Hepatic stellate cell (primary cell): ENCODE results near the gene CLN6.
"Not testable (repeated sequence)": the region's sequence is repeated elsewhere in the genome, so short reads cannot be mapped to it uniquely, and the experiment has no call there.

Experiments
- DNase-seq: peaks from one replicate; pipeline ENCODE4 v3.0.0; 2011; ENCODE audit warnings: low spot score

Gene CLN6

DNA sequence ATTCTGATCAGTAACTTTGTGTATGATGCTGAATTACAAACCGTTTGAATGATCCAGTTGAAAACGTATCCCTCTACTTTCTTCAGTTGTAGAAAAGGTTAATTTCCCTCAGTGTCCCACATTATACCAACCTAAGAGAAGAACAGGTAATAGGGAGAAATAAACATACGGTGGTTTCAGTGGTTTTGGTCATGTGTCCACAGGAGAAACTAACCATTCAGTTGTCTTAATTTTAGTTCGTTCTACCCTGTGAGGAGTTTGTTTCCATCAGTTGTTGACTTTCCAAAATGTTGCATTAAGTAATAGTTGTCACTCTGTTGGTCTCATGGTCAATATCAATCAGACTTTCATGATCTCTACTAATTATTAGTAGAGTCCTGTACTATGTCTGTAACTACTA, 39.5 kb downstream of the CLN6 start:
- DNase-seq, result no peak

DNA sequence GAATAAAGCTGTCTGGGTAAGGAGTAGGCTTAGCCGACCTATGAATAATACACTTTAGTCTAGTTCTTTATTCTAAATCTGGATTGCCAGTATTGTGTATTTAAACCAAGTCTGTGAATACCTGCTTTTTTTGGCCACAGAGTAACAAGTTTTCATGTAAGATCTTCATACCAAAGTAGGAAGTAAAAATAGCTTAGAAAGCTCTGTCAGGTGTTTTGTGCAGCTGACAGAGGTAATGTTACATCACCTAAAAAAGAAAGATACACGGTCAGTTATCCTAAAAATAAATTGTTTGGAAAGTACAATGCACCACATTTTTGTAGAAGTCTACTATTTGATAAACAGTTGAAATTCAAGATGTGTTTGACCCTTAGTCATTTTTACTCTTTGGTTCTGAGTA, 40.9 kb downstream of the CLN6 start:
- no peak for DNase-seq

DNA sequence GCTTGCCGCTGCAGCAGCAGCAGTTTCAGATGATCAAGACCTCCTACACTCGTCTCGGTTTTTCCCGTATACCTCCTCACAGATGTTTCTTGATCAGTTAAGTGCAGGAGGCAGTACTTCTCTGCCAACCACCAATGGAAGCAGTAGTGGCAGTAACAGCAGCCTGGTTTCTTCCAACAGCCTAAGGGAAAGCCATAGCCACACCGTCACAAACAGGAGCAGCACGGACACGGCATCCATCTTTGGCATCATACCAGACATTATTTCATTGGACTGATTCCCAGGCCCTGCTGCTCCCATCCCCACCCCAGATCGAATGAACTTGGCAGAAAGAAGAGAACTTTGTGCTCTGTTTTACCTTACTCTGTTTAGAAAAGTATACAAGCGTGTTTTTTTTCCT, 42.0 kb downstream of the CLN6 start:
- DNase-seq, result no peak

DNA sequence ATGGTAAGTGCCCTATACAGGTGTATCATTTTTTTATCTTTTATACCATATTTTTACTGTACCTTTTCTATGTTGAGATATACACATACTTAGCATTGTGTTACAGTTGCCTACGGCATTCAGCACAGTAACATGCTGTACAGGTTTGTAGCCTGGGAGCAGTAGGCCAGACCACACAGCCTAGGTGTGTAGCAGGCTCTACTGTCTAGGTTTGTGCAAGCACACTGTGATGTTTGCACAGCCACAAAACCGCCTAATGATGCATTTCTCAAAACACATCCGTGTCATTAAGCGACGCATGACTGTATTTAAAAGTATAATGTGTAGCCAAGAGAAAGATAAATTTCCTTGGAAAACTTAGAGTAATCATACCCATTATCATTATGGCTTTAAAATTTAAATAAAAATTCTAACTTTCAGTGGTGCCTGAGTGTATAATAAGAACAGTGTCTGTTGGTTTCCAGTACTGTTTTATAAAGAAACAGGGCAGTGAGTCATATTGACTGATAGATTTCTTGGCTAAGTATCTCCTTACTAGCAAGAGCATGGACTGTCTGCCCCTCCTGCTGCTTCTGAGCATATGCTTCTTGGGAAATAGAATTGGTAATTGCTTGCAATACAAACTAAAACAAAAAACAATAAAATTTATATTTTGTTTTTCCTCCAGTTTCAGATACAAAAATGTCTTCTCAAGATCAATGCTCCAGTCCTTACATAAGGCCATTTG, 42.7 kb downstream of the CLN6 start:
- no peak for DNase-seq

DNA sequence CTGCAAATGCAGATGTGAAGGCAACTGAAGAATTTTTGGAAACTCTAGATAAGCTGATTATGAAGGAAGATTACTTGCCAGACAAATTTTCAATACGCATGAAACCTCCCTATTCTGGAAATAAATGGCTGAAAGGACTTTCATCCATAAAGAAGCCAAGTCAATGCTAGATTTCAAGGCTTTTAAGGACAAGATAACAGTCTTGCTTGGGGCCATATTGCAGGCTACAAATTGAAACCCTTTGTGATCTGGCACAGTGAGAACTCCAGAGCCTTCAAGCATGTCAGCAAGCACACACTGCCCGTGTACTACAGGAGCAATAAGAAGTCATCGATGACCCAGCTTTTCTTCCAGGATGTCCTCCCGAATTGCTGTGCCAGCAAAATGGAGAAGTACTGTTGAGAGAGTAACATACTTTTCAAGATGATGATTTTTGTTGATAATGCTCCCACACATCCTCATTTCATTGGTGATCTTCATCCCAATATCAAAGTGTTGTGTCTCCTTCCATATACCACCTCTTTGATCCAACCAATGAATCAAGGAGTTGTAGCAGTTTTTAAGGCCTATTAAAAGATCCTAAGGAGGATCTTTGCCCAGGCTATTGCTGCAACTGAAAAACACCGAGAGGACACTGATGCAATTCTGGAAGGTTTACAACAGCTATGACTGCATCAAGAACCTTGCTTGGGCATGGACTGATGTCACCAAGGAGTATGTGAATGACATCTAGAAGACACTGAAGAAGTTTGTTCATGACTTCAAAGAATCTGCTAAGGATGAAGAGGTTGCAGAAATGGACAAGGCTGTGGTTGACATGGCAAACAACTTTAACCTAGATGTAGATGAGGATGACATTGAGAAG, 44.7 kb downstream of the CLN6 start:
- no peak for DNase-seq

DNA sequence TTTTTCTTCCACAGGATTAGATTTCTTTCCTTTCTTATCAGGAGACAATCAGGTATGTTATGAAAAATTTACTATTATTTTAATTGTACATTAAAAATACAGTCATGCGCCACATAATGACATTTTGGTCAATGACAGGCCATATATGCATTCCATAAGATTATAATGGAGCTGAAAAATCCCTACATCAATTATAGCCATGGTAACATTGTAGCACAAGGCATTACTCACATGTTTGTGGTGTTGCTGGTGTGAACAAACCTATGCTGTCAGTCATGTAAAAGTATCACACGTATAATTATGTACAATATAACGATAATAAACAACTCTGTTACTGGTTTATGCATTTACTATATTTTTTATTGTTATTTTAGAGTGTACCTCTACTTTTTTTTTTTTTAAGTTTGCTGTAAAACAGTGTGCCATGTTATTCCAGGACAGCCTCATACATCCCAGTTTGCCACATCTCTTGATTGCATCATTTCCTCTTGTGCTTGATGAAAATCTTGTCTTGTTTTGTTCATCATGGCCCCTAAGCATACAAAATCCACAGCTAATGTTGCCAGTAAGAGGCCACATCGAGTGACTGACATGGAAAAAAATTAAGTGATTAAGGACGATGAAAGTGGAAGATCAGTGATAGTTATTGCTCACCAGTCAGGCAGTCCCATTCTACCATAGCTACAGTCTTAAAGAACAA, 45.8 kb downstream of the CLN6 start:
- DNase-seq, result no peak

DNA sequence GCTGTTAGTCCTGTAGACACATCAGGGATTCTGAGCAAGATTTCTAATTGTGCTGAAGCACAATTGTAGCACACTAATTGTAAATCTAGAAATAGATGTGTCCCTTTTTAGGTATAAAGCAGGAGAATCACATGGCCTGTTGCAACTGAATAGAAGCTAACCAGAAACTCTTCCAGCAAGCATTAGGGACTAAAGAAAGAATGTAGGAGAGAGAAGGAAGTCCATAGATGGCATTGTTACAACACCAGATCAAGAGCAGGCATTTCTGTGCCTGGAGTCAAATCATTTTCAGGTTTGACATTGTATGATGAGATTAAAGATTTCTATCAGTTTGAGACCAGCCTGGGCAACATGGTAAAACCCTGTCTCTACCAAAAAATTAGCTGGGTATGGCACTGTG, 51.8 kb downstream of the CLN6 start:
- DNase-seq, result no peak

DNA sequence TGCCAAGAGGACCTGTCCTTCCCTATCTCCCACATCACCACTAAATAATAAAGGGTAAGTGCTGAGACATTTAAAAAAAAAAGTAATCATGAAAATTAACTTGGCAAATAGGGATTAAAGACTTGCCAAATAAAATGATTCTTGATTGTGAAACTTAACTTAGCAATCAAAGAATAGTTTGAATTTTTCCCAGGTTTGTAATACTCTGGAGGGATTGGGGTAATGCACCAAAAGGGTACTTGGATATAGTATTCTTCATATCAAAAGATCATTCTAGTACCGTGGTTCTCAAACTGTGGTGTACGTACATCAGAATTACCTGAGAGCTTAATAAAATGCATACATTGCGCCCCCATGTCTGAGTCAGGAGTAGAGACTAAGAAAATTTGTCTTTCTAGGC, 52.9 kb downstream of the CLN6 start:
- DNase-seq, result no peak

DNA sequence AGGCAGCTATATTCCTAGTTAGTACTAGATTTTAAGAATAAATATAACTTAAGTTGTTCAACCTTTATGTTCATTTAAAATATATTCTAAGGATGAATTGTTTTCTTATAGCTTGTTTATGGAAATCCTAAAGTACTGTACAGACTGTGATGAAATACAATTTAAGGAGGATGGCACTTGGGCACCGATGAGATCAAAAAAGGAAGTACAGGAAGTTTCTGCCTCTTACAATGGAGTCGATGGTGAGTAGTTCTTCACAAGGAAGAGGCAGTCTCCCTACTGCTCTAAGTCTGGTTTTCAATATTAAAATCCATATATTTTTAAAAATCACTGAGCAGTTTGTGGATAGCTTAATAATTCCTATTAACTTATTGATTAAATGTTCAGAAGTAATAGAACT, 54.0 kb downstream of the CLN6 start:
- no peak for DNase-seq

DNA sequence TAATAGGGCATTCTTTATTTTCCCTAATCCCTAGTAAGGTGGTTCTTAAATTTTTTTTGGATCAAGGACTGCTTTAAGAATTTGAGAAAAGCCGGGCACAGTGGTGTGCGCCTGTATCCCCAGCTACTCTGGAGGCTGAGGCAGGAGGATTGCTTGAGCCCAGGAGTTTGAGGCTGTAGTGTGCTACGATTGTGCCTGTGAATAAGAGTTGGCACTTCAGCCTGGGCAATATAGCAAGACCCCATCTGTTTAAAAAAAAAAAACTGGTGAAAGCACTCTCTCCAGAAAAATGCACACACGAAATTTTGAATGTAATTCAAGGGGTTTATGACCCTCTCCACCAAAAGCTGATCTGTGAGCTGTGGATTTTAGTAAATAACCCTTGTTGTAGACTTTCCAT, 56.4 kb downstream of the CLN6 start:
- no peak for DNase-seq

DNA sequence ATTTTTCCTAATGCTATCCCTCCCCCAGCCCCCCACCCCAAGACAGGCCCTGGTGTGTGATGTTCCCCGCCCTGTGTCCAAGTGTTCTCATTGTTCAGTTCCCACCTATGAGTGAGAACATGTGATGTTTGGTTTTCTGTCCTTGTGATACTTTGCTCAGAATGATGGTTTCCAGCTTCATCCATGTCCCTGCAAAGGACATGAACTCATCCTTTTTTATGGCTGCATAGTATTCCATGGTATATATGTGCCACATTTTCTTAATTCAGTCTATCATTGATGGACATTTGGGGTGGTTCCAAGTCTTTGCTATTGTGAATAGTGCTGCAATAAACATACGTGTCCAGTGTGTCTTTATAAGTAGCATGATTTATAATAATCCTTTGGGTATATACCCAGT, 57.5 kb downstream of the CLN6 start:
- DNase-seq, result not testable (repeated sequence)

DNA sequence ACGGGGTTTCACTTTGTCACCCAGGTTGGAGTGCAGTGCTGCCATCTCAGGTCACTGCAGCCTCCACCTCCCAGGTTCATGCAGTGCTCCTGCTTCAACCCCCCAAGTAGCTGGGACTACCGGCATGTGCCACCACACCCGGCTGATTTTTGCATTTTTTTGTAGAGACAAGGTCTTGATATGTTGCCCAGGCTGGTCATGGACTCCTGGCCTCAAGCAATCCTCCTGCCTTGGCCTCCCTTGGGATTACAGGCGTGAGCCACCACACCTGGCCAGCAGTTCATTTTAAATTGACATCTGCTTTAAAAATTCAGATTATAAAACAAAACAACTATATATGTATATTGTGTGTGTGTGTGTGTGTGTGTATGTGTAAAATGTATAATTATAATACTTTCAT, 62.7 kb downstream of the CLN6 start:
- no peak for DNase-seq

DNA sequence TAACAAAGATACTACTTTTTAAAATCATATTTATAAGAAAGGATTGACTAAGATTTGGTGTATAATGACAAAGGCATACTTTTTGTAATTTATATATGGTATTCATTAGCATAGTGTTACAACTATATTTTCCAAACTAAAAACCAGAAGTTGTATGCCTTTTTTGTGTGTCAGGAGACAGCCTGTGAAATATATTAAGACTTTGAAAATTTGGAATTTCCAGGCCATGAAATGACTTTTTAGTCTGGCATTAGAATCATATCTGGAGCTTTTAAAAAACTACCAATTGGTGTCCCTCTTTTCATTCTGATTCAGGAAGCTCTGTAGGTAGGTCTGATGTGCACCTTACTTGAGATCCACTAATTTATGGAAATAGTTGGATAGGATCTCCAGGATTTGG, 66.3 kb downstream of the CLN6 start:
- DNase-seq, result no peak

DNA sequence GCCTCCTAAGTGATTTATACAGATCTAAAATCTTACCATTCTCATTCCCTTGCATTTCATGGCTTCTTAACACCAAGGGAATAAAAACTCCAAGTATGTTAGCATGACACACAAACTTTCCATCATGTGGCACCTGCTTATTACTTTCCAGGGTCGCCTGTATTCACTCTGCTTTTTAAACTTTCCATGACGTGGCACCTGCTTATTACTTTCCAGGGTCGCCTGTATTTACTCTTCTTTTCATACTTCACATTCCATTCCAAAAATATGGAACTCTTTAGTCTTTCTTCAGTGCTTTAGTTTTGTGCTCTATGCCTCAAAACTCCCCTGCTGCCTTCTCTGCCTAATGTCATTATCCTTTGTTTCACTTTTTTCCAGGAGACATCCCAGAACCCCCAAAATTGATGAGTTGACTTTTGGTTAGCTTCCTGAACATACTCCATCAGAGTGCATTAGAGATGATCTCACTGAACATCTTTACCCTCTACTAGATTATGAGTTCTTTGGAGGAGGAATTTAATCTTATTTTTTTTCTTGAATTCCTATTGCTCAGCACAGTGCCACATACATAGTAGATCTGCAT, 71.4 kb downstream of the CLN6 start:
- DNase-seq, result no peak

DNA sequence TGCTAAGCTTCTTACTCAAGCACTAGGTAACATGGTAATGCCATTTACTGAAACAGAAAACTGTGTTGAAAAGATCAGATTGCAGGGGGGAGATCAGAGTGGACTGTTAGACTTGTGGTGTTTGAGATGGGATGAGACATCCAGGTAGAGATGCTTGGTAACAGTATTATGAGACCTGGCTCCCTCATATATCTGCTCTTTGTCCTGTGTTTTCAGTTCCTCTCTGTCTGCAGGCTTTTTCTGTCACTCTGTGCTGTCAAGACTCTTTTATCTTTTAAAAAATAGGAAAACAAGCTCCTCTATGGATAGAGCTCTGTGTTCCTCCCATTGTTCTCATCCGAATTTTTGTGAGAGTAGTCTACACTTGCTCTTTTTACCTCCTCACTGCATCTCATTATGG, 72.5 kb downstream of the CLN6 start:
- no peak for DNase-seq
